Spleen (tissue), 7 donors: ENCODE results near the gene HAUS7.

Source experiments
- POLR2A ChIP-seq, 3 donors: fragments of 450-650 bp; IDR thresholded peaks; one replicate each; pipeline ENCODE4 v1.5.1; 2017; ENCODE audit warnings: antibody characterized with exemption in 3 of 3, mild to moderate bottlenecking in 1 of 3
- POLR2AphosphoS5 ChIP-seq, 3 donors: sonication (generic); formaldehyde crosslinking; IDR thresholded peaks; one replicate each; pipeline ENCODE4 v1.5.1; 2017; ENCODE audit warnings: antibody characterized with exemption in 3 of 3
- TF ChIP-seq, protein P1 (sequence below), 11 experiments: fragments of 200-600 bp in 7 of 11; fragments of 450-650 bp in 4 of 11; sonication (generic) in 4 of 11; IDR thresholded peaks in 8 of 11; conservative IDR thresholded peaks in 3 of 11; 1 replicate in 7 of 11; 2 replicates in 4 of 11; pipeline versions ENCODE4 v1.4.0 to v1.8.0; 2016 to 2021; ENCODE audit warnings: antibody characterized with exemption in 11 of 11, inconsistent platforms in 4 of 11, mild to moderate bottlenecking in 1 of 11
- donor health status: DM: no; HTN: no; CAD: no; lungs with moderate emphysema.
- donor health status: DM: no; HTN: no; CAD: no.
- donor health status: DM: no; HTN: no; CAD: no.

- TF ChIP-seq, protein P1, sequence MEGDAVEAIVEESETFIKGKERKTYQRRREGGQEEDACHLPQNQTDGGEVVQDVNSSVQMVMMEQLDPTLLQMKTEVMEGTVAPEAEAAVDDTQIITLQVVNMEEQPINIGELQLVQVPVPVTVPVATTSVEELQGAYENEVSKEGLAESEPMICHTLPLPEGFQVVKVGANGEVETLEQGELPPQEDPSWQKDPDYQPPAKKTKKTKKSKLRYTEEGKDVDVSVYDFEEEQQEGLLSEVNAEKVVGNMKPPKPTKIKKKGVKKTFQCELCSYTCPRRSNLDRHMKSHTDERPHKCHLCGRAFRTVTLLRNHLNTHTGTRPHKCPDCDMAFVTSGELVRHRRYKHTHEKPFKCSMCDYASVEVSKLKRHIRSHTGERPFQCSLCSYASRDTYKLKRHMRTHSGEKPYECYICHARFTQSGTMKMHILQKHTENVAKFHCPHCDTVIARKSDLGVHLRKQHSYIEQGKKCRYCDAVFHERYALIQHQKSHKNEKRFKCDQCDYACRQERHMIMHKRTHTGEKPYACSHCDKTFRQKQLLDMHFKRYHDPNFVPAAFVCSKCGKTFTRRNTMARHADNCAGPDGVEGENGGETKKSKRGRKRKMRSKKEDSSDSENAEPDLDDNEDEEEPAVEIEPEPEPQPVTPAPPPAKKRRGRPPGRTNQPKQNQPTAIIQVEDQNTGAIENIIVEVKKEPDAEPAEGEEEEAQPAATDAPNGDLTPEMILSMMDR (IDR thresholded peaks at IDR 0.05 in 8 of 11, conservative IDR thresholded peaks at IDR 0.05 in 3 of 11): no peak
- no peak for TF ChIP-seq POLR2AphosphoS5 (IDR thresholded peaks at IDR 0.05)
- no peak for TF ChIP-seq POLR2A (IDR thresholded peaks at IDR 0.05)
These were observed 31.2 kb upstream of the HAUS7 start for GRCh38 chrX:153501530-153501929.
